Keratinocyte (primary cell): ENCODE data around the gene ACSS1.

Source experiments
- EZH2 ChIP-seq: IDR thresholded peaks from one replicate; pipeline ENCODE4 v1.6.1; 2012; ENCODE audit warnings: inconsistent platforms, mild to moderate bottlenecking, low read length, moderate library complexity
- TF ChIP-seq, protein P1 (sequence below), 3 experiments: IDR thresholded peaks in 1 of 3; conservative IDR thresholded peaks in 1 of 3; optimal IDR thresholded peaks in 1 of 3; 2 replicates in 2 of 3; 3 replicates in 1 of 3; pipeline versions ENCODE3 to v1.5.1; 2011; ENCODE audit warnings: low read length in 3 of 3, mild to moderate bottlenecking in 3 of 3, moderate library complexity in 2 of 3, control low read depth in 1 of 3, inconsistent platforms in 1 of 3; ENCODE audit not compliant: insufficient read depth in 2 of 3; ENCODE audit errors: extremely low read depth in 1 of 3

DNA sequence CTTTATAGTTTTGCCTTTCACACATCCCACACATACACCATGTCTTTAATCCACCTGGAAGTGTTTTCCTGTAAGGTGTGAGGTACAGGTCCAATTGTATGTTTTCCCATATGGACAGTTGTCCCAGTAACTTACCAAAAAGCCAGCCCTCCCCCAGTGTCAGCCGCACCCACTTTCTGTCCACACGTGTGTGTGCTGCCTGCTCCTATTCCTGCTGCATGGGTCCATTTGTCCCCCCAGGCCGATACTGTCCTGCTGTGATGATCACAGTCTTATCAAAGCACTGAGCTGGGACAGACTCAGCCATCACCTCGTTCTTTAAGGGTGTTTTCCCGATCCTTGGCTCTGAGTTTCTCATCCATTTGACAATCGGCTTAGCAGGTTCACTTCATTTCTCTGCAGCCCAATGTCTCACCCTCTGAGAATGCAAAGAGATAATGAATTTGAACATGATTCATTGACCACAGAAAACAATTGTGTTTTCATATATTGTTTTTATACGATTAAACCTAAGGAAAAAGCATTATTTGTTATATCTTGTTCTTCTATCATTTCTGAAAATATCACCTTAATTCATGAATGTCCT, 14.4 kb upstream of the ACSS1 start:
- TF ChIP-seq, protein P1, sequence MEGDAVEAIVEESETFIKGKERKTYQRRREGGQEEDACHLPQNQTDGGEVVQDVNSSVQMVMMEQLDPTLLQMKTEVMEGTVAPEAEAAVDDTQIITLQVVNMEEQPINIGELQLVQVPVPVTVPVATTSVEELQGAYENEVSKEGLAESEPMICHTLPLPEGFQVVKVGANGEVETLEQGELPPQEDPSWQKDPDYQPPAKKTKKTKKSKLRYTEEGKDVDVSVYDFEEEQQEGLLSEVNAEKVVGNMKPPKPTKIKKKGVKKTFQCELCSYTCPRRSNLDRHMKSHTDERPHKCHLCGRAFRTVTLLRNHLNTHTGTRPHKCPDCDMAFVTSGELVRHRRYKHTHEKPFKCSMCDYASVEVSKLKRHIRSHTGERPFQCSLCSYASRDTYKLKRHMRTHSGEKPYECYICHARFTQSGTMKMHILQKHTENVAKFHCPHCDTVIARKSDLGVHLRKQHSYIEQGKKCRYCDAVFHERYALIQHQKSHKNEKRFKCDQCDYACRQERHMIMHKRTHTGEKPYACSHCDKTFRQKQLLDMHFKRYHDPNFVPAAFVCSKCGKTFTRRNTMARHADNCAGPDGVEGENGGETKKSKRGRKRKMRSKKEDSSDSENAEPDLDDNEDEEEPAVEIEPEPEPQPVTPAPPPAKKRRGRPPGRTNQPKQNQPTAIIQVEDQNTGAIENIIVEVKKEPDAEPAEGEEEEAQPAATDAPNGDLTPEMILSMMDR (optimal IDR thresholded peaks at IDR 0.05 in 1 of 3, IDR thresholded peaks at IDR 0.05 in 1 of 3, conservative IDR thresholded peaks at IDR 0.05 in 1 of 3; ENCODE audit: extremely low read depth in 1 of 3, insufficient read depth in 2 of 3, low read length in 3 of 3), result no peak
- no peak for TF ChIP-seq EZH2
